T-helper 1 cell treated with Interleukin-12 subunit alpha and Interleukin-12 subunit beta and Interleukin-4 antibody, amounts not matched to agents 30 ng/mL and 1 ng/mL, for 36 hours (primary cell): Measurements from ENCODE around the gene MRI1. TPM values are rescaled to one million over a fixed set of nuclear protein-coding genes. Genes with fewer than 3 reads are reported as not detected.
"Not testable (repeated sequence)": the region's sequence is repeated elsewhere in the genome, so short reads cannot be mapped to it uniquely, and the experiment has no call there.

Experiments used
- intact Hi-C: fragments of 100-400 bp; cut with micrococcal nuclease; formaldehyde crosslinking; loops from one replicate; pipeline ENCODE4 v1.15.1; 2024
- total RNA-seq: library from RNA; stranded (reverse); gene quantifications from 2 replicates; pipeline ENCODE4 v1.2.3, GENCODE V29; 2022

The MRI1 gene
- 43.4 and 43.6 TPM in 2 replicates for total RNA-seq

DNA sequence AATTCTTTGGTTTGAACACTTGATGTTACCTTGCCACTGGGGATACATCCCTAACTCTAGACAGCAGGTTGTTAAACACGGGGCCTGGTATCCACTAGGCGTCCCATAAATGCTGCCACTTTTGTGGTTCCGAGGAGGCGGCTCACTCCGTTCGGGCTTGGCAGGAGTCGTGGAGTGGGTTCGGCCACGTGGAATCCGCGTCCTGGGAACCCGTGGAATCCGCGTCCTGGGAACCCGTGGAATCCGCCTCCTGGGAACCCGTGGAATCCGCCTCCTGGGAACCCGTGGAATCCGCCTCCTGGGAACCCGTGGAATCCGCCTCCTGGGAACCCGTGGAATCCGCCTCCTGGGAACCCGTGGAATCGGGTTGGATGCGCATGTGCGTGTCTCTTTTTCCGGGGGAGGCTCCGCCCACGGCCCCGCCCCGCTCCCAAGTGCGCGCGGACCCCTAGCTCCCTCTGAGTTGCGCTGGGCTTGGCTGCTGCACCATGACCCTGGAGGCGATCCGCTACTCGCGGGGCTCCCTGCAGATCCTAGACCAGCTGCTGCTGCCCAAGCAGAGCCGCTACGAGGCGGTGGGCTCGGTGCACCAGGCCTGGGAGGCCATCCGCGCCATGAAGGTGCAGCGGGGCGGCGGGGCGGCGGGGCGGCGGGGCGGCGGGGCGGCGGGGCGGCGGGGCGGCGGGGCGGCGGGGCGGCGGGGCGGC lies at the start of gene MRI1:
Gene MRI1 (plus strand): TSS at position 422 of the 707 bp plus-strand sequence. CDS start 67 bp downstream, at position 489.
- intact Hi-C loops = loop anchor here (1.0 kb wide), 3 partner anchors 10 to 33 kb away; partner anchors contain the start of gene C19orf53

DNA sequence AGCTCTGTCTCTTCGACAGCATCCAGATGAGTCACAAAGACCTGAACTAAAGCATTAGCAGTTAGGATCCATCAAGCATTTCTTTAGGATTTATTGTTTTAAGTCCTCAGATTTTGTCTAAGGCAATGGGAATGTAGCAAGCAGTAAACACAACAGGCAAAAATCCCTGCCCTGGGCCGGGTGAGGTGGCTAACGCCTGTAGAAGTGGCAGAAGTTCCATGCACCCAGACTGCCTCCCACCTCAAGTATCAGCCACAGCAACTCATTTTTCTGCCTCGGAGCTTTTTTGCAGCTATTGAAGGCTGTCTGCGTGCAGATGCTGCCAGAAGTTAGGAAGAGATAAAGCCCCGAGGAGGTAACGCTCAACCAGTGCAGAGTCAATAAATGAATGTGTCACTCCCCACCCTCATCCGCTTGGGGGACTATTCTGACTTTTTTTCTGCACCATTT lies 47.1 kb upstream of the MRI1 start:
- intact Hi-C loops = no loop called here

DNA sequence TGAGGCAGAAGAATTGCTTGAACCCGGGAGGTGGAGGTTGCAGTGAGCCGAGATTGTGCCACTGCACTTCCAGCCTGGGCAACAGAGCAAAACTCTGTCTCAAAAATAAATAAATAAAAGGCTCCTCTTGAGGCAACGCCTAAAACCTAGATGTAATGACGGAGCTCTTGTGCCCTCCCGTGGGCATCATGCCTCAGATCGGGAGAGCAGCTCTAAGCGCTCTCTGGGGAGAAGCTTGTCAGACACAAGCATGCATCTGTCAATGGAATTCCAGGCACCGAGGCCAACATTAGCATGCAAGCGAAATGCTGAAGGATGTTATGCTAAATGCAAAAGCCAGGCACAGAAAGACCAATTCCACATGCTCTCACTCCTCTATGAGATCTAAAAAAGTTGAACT lies 45.6 kb upstream of the MRI1 start:
- intact Hi-C loops = no loop called here

DNA sequence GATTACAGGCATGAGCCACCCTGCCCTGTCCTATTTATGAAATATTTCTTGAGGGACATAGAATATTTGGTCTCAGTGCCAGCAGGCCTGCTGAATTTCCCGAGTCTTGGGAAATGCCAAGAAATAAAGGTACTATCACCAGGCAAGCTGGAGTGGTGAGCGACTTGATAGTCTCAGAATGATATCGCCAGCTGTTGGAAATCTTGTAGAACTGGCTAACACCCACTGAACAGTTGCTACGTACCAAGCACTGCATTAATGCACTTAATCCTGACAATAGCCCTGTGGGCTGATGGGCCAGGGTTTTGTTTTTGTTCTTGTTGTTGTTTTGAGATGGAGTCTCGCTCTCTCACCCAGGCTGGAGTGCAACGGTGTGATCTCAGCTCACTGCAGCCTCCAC lies 42.2 kb upstream of the MRI1 start:
- intact Hi-C loops = no loop called here

DNA sequence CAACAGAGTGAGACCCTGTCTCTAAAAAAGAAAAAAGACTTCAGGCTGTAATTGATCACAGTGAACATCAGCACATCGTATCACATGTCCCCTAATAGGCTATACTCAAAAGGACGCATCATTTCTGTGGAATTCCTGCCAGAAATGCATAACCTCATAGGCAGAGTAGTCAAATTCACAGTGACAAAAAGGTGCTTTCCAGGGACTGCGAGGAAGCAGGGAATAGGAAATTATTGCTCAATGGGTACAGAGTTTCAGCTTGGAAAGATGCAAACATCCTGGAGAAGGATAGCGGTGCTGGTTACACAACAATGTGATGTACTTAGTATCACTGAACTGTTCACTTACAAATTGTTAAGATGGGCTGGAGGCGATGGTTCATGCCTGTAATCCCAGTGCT lies 41.1 kb upstream of the MRI1 start:
- intact Hi-C loops = no loop called here

DNA sequence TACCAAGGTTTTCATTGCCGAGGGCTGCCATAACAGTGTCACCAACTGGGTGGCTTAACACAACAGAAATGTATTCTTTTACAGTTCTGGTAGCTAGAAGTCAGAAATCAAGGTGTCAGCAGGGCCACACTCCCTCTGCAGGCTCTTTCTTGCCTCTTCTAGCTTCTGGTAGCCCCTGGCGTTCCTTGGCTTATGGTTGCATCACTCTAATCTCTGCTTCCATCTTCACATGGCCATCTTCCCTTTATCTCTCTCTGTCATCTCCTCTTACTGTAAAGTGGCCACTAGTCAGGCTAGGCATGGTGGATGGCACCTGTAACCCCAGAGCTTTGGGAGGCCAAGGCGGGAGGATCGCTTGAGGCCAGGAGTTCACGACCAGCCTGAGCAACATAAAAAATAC lies 38.0 kb upstream of the MRI1 start:
- intact Hi-C loops = no loop called here

DNA sequence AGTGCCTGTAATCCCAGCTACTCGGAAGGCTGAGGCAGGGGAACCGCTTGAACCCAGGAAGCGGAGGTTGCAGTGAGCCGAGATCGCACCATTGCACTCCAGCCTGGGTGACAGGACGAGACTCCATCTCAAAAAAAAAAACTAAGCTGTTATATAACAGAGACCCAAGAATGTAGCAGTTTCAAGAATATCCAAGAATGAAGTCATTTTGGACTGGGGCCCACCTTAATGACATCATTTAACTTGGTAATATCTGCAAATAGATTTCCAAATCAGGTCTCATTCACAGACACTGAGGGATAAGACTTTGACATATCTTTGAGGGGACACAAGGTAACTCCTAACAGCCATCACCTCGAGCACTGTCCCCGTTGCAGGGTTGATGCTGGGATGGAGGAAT lies 36.5 kb upstream of the MRI1 start:
- intact Hi-C loops = no loop called here

DNA sequence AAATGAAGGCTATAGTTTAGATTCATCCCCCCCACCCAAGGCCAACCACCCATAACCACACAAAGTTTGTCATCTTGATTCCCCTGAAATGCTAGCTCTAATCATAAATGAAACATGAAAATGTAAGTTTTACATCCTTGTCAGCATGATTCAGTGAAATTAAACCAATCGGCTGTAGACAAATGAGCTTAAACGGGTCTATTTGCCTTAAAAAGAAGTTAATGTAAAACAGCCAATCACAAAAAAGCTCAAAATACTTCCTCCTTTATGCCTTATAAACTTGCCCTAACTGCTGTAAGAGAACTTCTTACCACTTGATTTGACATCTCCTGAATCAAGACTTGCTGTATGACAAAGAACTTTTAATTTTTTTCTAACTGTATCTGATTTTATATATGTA lies 34.5 kb upstream of the MRI1 start:
- intact Hi-C loops = loop anchor here (5.0 kb wide), 4 partner anchors 107 to 957 kb away; partner anchors contain the start of genes IER2 and STX10

DNA sequence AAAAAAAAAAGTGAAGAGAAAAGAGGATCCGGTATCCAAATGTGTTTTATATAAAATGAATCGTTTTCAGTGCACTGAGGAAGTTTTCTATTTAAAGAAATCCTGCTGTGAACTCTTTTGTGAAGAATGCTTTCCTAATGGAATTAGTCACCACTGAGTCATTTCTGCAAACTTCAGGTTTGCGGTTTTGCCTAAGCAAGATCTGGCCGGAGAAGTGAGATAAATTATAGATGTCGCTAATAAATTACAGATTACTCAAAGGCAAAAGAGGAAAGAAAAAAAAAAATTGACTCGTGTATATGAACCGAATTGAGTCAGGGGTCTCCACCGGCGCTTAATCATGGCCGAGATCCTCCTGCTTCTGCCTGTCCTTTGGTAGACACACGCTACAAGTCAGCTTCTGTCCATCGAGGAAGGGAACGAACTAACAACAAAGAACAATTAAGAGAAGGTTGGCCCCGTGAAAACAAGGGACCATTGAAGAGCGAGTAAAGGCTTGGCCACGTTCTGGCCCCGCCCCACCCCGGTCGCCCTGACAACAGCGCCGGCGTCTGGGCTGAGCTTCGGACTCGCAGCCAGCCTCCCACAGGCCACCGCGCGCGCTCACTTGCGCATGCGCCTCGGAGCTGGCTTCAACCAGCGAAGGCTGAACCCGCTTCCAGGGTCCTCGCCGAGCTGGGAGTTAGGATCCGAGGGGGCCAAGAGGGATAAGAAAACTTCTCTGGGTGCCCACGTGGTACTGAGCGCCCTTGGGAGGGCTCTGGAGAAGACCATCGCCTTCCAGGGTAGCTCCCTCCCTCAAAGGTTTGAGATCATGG lies 33.0 kb upstream of the MRI1 start:
- intact Hi-C loops = loop anchor here (1.0 to 5.0 kb wide), 11 partner anchors 16 to 956 kb away; partner anchors contain the start of genes ASF1B, C19orf53, IER2 and MRI1

DNA sequence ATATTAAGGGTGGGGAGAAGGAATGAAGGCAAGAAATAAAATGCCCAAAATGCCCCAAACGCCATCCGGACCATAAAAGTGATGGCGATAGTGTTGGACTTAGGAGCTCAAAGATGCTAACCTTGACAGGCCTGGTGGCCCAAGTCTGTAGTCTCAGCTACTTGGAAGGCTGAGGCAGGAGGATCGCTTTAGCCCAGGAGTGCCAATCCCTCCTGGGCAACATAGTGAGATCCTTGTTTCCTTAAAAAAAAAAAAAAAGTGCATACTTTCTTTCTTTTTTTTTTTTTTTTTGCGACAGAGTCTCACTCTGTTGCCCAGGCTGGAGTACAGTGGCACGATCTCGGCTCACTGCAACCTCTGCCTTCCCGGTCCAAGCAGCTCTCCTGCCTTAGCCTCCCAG lies 32.0 kb upstream of the MRI1 start:
- intact Hi-C loops = loop anchor here (5.0 kb wide), 4 partner anchors 105 to 955 kb away; partner anchors contain the start of genes IER2 and STX10

DNA sequence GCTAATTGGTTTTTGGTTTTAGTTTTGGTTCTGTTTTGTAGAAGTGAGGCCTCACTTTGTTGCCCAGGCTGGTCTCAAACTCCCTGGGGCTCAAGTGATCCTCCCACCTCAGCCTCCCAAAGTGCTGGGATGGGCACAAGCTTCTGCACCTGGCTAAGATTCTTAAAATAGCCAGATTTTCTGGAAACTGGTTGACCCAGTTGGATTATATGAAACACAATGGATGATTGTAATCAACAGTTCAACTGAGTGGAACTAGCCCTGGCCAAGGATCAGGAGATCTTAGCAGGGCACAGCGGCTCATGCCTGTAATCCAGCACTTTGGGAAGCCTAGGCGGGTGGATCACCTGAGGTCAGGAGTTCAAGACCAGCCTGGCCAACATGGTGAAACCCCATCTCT lies 29.6 kb upstream of the MRI1 start:
- intact Hi-C loops = loop anchor here (5.0 kb wide), 4 partner anchors 103 to 953 kb away; partner anchors contain the start of genes IER2 and STX10

DNA sequence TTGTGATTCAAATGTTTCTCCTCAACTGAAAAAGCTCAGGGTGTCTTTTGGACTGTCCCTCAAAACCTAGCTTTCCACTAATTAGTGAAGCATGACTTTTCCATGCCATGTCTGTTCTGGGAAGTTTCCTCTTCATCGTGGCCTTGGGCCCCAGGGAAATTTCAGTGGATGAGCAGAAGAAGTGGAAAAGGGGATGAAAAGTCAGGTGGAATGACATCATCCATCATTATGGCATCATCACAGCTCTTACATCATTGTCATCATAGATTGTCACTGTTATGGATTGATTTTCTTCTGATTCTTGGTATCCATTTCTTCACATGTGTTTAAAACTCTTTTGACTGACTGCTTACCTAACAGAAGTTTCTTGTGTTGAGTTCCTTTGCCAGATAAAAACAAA lies 26.2 kb upstream of the MRI1 start:
- intact Hi-C loops = no loop called here

DNA sequence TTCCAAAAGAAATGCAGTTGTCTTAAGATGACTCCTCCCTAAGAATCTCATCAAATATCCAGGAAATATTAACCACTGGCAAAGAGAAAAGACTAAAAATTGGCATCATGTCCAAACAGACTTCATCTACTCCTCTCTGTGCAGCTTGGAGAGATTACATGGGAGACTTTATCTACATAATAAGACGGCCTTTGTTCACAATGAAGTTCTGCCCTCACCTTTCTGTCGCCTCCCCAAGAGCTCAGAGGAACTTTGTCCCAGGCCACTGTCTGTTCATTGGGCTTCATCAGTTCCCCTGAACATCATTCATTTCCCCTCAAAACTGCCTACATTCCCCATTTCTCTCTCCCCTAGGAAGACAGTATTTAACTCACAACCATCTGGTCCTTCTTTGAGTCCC lies 22.4 kb upstream of the MRI1 start:
- intact Hi-C loops = loop anchor here (10.0 kb wide), 1 partner anchor 807 kb away; the partner anchor contains the start of genes CALR and FARSA

DNA sequence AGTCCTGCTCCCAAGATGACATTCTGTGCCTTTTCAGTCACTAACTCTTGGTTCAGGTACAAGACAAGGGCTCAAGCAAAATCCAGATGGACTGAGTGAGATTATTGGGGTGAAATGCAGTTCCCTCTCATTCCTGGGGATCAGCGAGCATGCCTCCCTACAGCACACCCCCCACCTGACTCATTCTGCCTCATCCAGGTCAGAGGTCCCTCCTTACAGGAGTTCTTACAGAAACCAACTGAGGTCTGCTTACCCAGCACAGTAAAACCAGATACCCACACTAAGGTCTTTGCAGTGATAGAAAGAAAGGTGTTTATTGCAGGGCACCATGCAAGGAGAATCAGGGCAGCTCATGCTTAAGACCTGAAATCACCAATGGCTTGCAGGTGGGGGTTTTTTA lies 21.6 kb upstream of the MRI1 start:
- intact Hi-C loops = loop anchor here (10.0 kb wide), 1 partner anchor 808 kb away; the partner anchor contains the start of genes CALR and FARSA

DNA sequence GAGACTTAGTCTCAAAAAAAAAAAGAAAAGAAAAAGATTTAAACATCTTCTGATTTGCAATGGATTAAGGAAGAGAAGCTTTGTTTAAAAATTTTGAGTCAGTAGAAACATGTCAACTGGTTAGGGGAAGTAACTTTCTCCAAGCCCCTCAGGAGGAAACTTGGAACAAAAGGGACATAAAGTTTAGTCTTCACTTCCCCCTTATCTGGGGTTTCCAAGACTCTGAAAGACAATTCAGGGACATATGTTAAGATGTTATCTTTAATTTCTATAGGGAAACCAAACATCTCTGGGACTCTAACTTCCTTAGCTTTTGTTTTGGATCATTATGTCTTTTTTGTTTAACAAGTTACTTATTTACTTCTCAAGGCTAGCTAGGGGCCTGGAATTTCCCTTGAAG lies 20.1 kb upstream of the MRI1 start:
- intact Hi-C loops = loop anchor here (10.0 kb wide), 1 partner anchor 809 kb away; the partner anchor contains the start of genes CALR and FARSA

DNA sequence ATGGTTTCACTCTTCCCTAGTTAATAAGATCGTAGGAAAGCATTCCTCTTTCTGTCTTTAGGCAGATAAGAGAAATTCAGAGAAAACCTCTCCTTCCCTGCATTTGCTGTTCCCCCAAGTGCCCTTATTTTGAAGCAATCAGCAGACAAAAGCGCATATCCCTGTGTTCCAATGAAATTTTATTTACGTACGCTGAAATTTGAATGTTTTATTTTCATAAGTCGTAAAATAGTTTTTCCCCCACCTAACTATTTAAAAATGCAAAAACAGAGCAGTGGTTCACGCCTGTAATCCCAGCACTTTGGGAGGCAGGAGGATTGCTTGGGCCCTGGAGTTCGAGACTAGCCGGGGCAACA lies 17.2 kb upstream of the MRI1 start:
- intact Hi-C loops = loop anchor here (1.0 to 10.0 kb wide), 8 partner anchors 16 to 812 kb away; partner anchors contain the start of genes C19orf53, CALR, DCAF15 and FARSA

DNA sequence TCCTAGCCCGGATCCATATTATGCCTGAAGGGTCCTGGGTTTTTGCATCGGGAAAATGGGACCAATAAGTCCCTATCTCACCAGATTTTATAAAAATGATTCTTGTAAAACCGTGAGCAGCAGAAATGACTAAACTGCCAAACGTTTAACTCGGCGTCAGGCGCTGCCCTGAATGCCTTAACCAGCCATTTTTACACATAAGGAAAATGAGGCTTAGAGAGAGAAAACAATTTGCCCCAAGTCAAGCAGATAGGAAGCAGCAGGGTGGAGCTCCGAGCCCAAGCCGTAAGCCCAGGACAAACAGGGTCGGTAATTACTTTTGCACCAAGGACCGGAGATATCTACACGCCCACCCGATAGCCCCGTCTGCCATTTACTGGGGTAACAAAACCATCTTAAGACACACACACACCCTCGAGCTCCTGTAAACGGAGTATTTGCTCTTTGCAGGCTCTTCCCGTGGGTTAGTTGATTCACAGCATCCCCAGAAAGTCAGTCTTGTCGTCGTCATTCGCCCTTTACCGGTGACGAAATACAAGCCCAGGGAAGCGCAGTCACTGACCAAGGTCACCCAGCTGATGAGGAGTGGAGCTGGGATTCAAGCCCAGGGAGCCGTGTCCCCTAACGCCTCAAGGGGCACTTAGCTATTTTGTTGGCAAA lies 16.0 kb upstream of the MRI1 start:
- intact Hi-C loops = loop anchor here (1.0 to 10.0 kb wide), 4 partner anchors 16 to 813 kb away; partner anchors contain the start of genes CALR, FARSA, IER2 and MRI1

DNA sequence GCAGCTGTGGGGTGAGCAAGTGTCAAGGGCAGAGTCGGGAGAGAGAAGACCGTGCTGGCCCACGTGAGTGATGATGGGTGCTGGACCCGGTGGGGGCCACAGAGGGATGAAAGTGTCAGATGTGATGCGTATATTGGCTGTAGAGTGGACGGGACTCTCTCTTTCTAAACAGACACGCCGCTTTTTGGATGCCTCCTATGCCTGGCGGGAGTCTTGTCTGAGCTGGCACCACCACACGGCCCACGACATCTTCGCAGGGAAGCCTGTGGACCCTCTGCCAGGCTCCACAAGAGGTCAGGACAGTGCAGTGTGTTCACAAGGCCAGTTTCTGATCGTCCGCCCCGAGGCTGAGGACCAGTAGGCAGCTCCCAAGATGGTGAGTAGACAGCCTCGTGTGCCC lies 12.9 kb upstream of the MRI1 start:
- intact Hi-C loops = no loop called here

DNA sequence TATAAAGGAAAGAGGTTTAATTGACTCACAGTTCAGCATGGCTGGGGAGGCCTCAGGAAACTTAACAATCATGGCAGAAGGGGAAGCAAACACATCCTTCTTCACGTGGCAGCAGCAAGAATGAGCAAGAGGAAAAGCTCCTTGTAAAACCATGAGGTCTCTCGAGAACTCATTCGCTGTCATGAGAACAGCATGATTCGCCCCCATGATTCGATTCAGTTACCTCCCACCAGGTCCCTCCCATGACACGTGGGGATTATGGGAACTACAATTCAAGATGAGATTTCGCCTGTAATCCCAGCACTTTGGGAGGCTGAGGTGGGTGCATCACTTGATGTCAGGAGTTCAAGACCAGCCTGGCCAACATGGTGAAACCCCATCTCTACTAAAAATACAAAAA lies 10.7 kb upstream of the MRI1 start:
- intact Hi-C loops = not testable (repeated sequence)

DNA sequence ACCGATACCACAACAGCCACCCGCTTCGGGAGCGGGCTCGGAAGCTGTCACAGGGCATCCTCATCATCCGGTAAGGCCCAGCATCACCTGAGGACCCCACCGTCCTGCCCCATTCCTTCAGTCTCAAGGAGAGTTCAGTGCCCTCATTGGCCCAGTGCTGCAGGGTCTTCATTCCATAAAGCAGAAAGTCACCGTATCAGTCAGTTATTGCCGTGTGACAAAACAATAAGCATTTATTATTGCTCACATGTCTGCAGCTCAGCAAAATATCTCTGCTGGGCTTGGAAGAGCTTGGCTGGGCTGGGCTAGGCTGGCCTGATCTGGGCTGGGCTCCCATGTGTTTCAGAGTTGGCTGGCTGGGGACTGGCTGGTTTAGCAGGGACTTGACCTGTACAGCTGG lies 8.1 kb upstream of the MRI1 start:
- intact Hi-C loops = no loop called here
